Sciatic nerve (tissue), 2 donors: ENCODE measurements around the gene KCTD12. TPM values are rescaled to one million over a fixed set of nuclear protein-coding genes. Genes with fewer than 3 reads are reported as not detected.

Experiments
- ATAC-seq: fragments of 200-7000 bp; cut with Tn5 transposase; one replicate; pipeline ENCODE4 v1.9.1; 2020; ENCODE audit warnings: mild to moderate bottlenecking, moderate library complexity
- DNase-seq: peaks from one replicate; pipeline ENCODE4 v3.0.0-alpha.2; 2020; ENCODE audit warnings: low spot score
- intact Hi-C: fragments of 100-400 bp; cut with DNase I; formaldehyde crosslinking; loops from one replicate; pipeline ENCODE4 v1.14.2; 2022
- total RNA-seq: library from RNA; stranded (reverse); fragmentation: NEBNext Ultra II Directional; extraction: Animal tissue kit (Norgen Biotek cat#: 25700); gene quantifications from one replicate; pipeline ENCODE4 v1.2.1, GENCODE V29; 2021
- donor health status: DM: no; HTN: no; CAD: no.
- donor health status: DM: no; HTN: no; CAD: no.

Gene KCTD12
- total RNA-seq, 1 donor from 2014 or later = 202 TPM

DNA sequence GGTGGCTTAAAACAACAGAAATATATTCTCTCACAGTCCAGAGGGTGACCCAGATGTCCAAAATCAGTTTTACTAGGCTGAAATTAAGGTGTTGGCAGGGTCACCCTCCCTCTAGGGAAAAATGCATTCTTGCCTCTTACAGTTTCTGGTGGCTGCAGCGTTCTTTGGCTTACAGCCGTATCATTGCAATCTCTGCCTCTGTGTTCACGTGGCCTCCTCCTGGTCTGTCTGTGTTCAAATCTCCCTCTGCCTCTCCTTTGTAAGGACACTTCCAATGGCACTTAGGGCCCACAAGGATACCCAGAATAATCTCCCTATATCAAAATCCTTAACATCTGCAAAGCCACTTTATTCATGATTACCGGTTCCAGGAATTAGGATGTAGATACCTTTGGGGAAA lies 21.1 kb downstream of the KCTD12 start:
- ATAC-seq = no peak
- DNase-seq = no peak
- intact Hi-C loops = no loop called here

DNA sequence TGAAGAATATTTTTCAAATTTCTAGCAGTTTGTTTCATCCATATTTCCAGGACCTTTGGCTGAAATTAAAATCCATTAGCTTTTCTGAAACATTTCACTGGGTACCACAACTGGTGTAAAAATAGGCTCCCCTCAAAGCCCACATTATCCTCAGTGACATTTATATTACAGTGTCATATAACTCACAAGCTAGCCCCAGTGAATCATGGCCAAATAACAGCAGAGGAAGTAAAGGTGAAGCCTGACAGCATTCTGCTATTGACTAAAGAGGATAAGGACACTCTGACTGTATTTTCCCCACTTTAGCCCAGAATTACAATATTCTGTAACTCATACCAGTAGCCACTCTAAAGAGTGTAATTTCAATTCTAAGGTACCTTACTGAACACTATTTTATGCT lies 21.9 kb downstream of the KCTD12 start:
- ATAC-seq = no peak
- intact Hi-C loops = no loop called here

DNA sequence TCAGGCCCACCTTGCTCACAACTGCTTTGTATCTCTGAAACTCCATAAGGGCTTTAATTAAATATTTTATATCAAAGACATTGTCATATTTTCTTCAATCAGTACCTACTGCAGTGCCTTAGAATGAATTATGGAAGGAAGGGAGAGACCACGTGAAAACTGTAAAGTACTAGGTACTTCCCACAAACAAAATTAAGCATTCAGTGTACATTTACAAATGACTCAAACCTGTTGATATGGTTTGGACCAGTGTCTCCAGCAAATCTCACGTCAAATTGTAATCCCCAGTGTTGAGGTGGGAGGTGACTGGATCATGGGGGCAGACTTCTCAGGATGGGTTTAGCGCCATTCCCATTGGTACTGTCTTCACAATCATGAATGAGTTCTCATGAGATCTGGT lies 23.2 kb downstream of the KCTD12 start:
- no peak for ATAC-seq
- intact Hi-C loops = no loop called here
- no peak for DNase-seq

More for the DNA sequence above, 21.9 kb downstream of the KCTD12 start:
- no peak for DNase-seq

DNA sequence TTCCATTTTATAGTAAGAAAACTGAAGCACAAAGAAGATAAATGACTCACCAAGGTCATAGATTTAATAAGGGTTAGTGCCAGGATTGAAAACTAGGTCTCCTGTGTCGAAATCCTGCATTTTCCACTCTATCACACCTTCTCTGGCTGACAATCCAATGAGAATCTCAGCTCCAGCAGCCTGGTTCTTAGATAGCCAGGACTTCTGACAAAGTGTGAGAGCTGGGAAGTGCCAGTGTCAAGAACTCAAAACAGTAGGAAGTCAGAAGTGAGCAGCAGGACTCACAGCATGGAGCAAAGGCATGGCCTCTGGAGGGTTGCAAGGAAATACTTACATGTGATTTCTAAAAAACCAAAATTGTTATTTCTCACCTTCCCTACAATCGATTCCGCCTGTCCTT lies 24.3 kb downstream of the KCTD12 start:
- intact Hi-C loops = no loop called here
- ATAC-seq (no peak), DNase-seq (no peak)

DNA sequence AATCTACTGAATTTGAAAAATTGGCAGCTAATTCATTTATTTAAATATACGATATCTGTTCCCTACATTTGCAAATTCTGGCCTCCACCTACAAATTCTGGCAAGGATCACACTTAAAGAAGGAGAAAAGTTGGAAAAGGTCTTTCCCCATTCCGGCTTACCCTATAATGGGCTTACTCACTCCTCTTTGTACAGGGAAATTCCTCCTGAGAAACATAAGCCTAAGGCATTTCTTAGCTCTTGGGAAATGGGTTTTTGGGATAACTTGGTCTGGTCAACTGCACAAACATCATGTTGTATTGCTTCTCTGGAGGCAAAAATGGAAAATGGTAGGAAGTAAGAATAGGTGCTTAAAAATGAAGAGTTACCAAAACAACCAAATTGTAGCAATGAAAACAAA lies 25.5 kb downstream of the KCTD12 start:
- ATAC-seq (no peak), DNase-seq (no peak)
- intact Hi-C loops = no loop called here

DNA sequence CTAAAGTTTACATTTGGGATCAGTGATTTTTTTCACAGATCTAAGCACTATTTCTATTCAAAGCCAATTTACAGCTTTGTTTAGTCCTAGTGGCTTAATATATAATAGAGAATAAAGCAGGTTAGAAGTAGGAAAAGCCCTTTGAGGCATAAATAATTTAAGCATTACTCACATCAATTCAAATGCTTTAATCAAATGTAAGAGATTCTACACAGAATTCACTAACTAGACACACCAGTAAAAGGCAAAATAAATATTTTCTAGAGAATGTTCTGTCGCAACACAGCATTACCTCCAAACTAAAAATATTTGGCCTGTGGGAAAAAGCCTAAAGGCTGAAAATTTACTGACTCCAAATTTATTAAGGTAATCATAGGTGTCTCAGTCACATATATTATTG lies 31.3 kb downstream of the KCTD12 start:
- DNase-seq (no peak), ATAC-seq (no peak)
- intact Hi-C loops = no loop called here

DNA sequence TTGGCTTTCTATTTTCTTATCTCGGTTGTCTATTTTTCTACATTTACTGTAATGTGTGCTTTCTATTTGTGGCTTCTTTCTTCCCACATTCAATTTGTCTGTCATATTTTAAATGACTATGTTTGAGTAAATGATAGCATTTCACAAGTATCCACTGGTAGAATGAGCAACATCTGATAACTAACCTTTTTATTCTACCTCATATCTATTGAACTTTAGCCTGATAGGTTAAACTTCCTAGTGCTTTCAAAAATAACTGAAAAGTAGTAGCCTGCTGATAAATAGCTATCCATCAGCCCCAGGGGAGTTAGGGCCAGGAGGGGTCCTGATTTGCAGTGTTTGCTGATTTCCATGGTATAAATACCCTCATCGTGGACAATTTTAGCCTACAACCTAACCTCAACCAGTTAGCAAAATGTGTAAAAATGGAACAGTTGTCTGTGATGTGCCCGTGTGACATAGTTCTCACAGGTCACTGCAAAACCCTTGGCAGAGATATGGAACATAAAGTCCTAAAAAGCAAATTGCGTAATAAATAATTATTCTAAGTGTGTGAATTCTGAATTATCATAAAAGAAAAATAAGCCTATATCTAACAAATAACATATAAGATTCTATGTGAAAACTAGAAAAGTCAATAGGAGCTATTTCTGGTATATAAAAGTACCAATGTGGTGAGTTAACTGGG lies 32.1 kb downstream of the KCTD12 start:
- intact Hi-C loops = no loop called here
- no peak for DNase-seq
- no peak for ATAC-seq

DNA sequence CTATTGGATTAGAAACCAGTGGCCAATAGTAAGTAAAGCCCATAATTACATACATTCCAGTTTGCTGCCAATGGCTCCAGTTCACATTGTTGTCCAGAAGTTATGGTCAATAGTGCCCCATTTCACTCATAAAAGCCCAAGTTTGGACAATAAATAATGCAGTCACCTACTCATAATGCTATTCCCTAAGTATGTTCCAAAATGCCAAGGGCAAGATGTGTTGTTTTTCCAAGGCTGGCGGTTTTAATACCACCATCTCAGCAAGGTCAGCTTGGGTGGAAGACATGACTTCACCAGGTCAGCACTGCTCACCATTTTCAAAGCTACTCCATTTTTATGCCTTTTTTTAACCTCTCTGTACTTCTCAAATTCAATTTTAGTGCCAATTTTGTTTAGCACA lies 32.7 kb downstream of the KCTD12 start:
- DNase-seq = no peak
- ATAC-seq = no peak
- intact Hi-C loops = no loop called here

DNA sequence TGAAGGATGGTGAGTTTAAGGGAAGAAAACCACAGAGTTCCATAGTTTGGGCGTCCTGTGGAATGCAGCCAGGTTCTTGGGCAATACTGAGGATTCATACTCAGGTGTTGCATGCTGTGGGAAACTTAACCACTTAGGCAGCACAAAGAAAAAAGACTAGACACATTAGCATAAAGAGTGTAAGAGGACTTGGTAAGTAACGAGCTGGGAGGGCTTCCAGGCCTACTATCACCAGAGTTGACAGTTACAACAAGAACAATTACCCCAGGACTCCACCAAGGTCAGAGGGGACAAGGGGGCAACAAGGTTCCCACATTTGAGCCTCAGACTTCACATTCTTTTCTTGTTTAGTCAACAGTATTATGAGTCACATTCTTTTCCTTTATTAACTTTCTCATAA lies 33.2 kb downstream of the KCTD12 start:
- no peak for ATAC-seq
- no peak for DNase-seq
- intact Hi-C loops = no loop called here

DNA sequence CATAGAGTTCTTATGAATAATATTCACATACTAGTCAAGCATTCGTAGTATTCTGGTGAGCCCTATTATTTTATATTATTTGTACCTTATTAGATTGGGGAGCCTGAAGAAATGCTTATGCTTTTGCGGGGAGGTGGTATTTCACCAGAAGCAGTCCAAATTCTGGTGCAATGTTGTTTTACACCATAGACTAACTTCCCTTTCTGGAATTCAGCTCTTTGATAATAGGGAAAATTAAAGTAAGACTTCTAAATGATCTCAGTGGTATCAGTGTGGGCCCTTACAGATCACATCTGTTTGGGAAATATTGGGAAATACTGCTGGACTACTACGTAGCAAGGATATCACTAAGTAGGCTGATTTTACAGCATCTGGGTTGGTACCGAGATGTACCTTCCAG lies 34.2 kb downstream of the KCTD12 start:
- intact Hi-C loops = no loop called here
- ATAC-seq (no peak), DNase-seq (no peak)

DNA sequence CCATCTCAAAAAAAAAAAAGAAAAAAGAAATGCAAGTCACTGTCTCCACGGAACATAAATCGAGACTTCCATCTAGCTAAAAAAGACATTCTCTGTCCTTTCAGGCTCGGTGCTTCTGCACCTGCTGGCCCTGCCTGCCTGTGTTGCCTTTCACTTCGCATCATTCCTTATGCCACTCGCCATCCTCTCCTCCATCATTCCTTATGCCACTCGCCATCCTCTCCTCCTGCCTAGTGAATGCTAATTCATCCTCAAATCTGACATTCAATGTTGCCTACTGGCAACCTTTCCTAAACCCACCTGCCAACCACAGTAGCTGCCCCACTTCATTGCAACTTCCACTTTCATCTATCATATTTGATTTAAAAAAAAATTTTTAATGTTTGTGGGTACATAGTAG lies 36.7 kb downstream of the KCTD12 start:
- intact Hi-C loops = no loop called here
- DNase-seq = no peak
- no peak for ATAC-seq

DNA sequence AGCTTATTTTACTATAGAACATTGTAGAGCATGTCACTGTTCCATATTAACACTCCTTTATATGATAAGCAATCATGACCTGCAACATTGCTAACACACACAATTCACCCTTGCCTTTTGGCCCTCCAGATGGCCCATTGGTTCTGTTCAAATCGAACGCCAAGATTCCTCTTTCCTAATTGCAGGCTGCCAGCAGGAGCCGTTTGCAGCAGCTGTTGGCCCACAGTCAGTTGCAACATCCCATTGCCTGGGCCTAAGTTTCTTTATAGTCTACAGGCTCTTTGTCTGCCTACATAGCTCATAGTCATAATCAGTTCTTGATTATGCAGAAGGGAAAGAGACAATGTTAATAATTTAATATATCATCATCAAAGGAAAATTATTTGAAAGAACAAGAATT lies 37.6 kb downstream of the KCTD12 start:
- intact Hi-C loops = no loop called here
- peak; percentile 76 for ATAC-seq
- DNase-seq = no peak

DNA sequence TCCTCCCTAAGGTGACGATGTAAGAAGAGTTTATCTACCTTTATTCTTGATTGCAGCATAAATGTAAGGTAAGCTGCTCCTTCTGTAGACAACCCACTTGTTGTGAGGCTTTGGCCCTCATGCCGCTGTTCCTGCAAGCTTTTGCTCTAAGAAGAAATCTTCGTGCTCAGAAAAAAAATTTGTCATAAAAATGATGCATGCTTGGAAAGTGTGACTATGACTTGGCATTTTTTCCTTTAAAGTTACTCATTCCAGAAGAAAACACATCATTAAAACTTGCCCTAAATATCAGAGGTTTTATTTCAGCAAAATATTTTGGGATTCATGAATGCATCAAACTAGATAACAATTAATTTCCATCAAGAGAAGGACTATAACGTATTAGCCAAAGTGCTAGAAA lies 39.8 kb downstream of the KCTD12 start:
- intact Hi-C loops = no loop called here
- ATAC-seq (no peak), DNase-seq (no peak)

DNA sequence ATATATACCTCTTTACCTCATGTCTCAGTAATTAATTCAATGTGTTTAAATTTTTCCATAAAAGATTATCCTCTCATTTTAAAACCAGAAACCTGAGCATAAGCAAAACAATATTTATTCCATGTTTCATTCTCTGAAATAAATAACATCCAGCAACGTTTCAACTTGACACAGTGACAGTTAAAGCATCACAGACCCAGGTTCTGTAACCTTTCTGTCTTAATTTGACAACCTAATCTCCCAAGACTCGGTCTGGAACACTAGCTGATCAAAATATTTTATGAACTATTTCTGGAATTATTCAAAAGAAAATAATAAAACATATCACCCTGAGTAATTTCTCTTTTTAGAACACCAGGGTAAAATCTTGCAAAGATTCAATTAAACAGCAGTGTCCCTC lies 40.3 kb downstream of the KCTD12 start:
- ATAC-seq (no peak), DNase-seq (no peak)
- intact Hi-C loops = no loop called here

DNA sequence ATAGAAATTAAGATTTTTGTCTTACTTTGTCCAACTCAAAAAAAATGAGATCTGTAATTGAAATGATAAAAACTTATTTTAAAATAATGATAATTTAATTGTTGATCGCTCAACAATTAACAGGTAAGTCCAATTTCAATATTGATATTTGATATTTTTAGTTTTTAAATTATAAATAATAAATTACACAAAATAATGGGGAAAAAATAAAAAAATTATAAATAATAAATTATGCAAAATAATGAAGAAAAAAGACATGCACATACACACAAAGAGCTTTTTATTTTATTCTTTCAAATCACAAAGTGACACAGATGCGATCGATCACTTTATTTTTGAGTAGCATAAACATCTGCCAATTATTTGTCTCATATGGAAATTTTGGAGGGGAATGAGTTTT lies 40.8 kb downstream of the KCTD12 start:
- DNase-seq (no peak), ATAC-seq (no peak)
- intact Hi-C loops = no loop called here

DNA sequence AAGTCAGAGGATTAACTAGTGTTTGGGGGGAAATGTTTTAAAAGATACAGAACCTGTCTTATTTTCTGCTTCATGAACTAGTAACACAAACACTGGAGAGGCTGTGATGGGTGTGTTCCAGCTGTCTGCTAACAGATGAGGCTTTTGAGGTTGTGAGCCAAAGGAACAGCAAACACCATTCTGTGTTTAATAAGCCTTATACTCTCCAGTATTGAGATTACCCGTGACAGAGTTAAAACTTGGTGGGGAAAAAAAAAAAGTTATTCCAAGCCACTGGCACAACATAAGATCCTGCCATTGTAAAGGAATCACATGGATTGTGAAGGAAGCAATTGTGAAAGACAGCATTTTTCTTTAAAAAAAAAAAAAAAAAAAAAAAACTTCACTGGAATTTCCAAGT lies 48.4 kb downstream of the KCTD12 start:
- ATAC-seq = peak; percentile 46
- intact Hi-C loops = no loop called here
- no peak for DNase-seq

DNA sequence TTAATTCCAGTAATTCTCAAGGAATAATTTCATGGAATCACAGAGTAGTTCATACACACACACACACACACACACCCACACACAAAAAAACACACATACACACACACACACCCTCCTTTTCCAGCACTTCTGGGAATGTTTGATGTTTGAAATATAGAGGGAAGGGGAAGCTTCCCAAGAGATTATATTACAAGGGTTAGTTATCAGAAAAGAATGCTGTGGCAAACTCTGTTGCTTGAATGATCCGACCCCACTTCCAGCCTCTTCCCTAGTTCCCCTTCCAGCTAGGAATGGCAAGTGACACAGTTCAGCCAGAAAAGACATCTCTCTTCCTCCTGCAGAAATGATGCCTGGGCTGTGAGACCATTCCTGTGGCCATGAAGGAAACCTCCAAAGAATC lies 49.9 kb downstream of the KCTD12 start:
- intact Hi-C loops = no loop called here
- ATAC-seq (no peak), DNase-seq (no peak)

DNA sequence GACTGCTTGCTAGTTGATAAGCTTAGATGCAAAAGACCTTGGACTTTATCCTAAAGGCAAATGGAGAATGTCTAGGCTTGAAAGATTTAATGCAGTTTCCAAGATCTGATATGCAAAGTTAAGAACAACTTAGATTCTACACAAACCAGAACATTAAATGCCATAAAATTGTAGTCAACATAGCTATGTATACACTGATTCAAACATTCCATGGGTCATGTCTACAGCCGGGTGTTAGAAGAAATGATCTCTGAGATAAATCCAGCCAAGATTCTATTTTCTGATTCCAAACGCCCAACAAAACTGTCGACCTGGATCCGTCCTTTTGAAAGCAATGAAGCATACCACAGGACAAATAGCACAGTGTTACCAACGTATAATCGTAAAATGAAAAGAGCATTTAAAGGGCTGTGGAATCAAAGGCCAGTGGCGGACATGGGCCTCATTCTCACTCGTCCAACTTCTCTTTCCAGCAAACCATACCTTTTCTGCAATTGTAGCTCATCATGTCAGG lies 52.7 kb downstream of the KCTD12 start:
- intact Hi-C loops = no loop called here
- DNase-seq (no peak), ATAC-seq (no peak)

DNA sequence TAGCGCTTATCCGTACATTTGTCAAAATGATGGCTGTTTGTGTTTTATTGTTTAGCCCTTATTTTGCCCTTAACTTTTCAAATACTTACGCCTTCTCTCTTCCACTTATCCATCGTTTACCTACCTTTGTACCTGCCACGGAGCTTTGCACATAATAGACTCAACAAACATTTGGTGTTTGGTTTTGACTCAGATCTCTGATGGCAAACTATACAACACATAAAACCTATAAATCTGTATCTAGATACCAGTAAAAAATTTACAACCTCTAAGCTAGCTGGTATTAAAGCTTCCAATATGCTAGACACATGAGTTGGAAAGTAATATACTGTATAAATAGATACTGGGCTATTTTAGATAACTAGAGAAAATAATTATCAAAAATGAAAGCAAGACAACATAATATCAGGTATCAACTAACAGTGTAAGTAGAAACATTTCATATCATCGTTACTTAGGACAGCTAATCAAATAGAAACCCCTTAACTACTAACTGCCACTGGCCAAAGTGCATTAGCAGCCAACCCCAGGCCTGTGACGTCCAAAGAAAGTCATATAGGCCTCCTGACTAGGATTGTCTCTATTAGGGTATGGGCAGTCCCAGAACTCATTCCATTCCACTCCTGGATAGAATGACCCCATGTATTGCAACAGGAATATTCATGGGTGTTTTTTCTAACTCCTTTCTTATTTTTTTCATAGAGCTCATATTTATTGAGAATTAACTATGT lies 53.8 kb downstream of the KCTD12 start:
- no peak for DNase-seq
- ATAC-seq = no peak
- intact Hi-C loops = no loop called here

DNA sequence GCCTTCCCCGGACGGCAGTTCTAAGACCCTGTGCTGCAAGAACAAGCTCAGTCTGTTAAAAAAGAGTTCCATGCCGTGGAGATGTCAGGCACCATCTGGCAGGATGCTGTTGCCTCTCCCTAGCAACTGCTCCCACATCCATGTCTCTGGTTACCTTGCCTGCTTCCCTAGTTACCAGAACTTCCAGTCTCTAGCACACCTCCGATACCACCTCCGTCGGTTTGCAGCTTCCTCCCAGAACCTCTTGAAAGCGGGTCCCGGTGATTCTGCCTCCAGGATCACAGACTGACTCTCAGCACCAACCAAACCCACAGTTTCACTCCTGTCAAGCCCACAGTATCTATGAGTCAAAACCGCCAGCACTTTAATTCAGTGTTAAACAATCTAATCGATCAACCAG lies 55.4 kb downstream of the KCTD12 start:
- no peak for DNase-seq
- intact Hi-C loops = no loop called here
- ATAC-seq = no peak
